Measurements from ENCODE around the gene GAS2.
A peak's percentile ranks its signal among the peaks of the same experiment; 100 is the strongest.
"Not testable (repeated sequence)": the region's sequence is repeated elsewhere in the genome, so short reads cannot be mapped to it uniquely, and the experiment has no call there.

The GAS2 gene

GRCh38 chr11:22666325-22666687 lies at the start of gene GAS2:
Gene GAS2 (plus strand): TSS chr11:22666611. CDS start chr11:22674870, 8,259 bp downstream.
- no peak for DNase-seq (ENCODE audit: low read depth)

GRCh38 chr11:22617868-22618267 lies 48.5 kb upstream of the GAS2 start:
- DNase-seq (ENCODE audit: low read depth): no peak

GRCh38 chr11:22624742-22625447 lies 41.5 kb upstream of the GAS2 start:
- peak; percentile 40 for DNase-seq (ENCODE audit: low read depth)

GRCh38 chr11:22625448-22626287 lies 40.7 kb upstream of the GAS2 start, which contains the start of gene FANCF:
Gene FANCF (minus strand): TSS chr11:22625823. CDS start chr11:22625810, 13 bp downstream.
- DNase-seq (ENCODE audit: low read depth): peak; percentile 94

GRCh38 chr11:22626573-22627239 lies 39.7 kb upstream of the GAS2 start:
- DNase-seq (ENCODE audit: low read depth): no peak

- DNase-seq (ENCODE audit: low read depth): no peak
Observed at GRCh38 chr11:22627421-22627820, 39.0 kb upstream of the GAS2 start.

GRCh38 chr11:22633354-22633902 lies 33.0 kb upstream of the GAS2 start:
- DNase-seq (ENCODE audit: low read depth): no peak

- DNase-seq (ENCODE audit: low read depth): no peak
Observed at GRCh38 chr11:22634897-22635629, 31.3 kb upstream of the GAS2 start.

GRCh38 chr11:22635689-22636088 lies 30.7 kb upstream of the GAS2 start:
- DNase-seq (ENCODE audit: low read depth): no peak

GRCh38 chr11:22640862-22641261 lies 25.5 kb upstream of the GAS2 start:
- no peak for DNase-seq (ENCODE audit: low read depth)

- DNase-seq (ENCODE audit: low read depth): no peak
Observed at GRCh38 chr11:22641559-22641958, 24.9 kb upstream of the GAS2 start.

- DNase-seq (ENCODE audit: low read depth): not testable (repeated sequence)
Observed at GRCh38 chr11:22652346-22652745, 14.1 kb upstream of the GAS2 start.

- no peak for DNase-seq (ENCODE audit: low read depth)
Observed at GRCh38 chr11:22656130-22656529, 10.3 kb upstream of the GAS2 start.

GRCh38 chr11:22657101-22657694 lies 9.2 kb upstream of the GAS2 start:
- no peak for DNase-seq (ENCODE audit: low read depth)

- no peak for DNase-seq (ENCODE audit: low read depth)
Observed at GRCh38 chr11:22659783-22660182, 6.6 kb upstream of the GAS2 start.

GRCh38 chr11:22666688-22667439 lies 453 bp downstream of the GAS2 start:
- DNase-seq (ENCODE audit: low read depth): no peak

GRCh38 chr11:22668005-22668796 lies 1.8 kb downstream of the GAS2 start:
- DNase-seq (ENCODE audit: low read depth): no peak

- DNase-seq (ENCODE audit: low read depth): no peak
Observed at GRCh38 chr11:22669368-22669767, 3.0 kb downstream of the GAS2 start.

GRCh38 chr11:22670830-22671229 lies 4.4 kb downstream of the GAS2 start:
- DNase-seq (ENCODE audit: low read depth): no peak

- no peak for DNase-seq (ENCODE audit: low read depth)
Observed at GRCh38 chr11:22671751-22672150, 5.3 kb downstream of the GAS2 start.

Data from stimulated activated CD4-positive, alpha-beta T cell treated with anti-CD3 and anti-CD28 coated beads, Interleukin-2, amount 100 ng/mL, for 4 hours (primary cell).